IMR-90 (cell line): ENCODE data around the gene STARD13. TPM values are rescaled to one million over a fixed set of nuclear protein-coding genes. Genes with fewer than 3 reads are reported as not detected.

Experiments used
- ATAC-seq: fragments of 200-7000 bp; cut with Tn5 transposase; 2 replicates; pipeline ENCODE4 v1.9.1; 2020; ENCODE audit warnings: low read depth, mild to moderate bottlenecking, moderate library complexity
- BruUV-seq: library from RNA; stranded (reverse); fragments of 400-500 nt; replicated peaks from 2 replicates; lab custom pipeline; 2021; lab: Mats Ljungman, UMichigan
- CTCF ChIA-PET: fragments of 300-600 bp; formaldehyde crosslinking; extraction: SDS; loops from one replicate; lab custom pipeline; 2021; ENCODE audit warnings: antibody characterized with exemption; lab: Yijun Ruan, JAX
- POLR2A ChIA-PET: fragments of 300-600 bp; sonication (Branson Sonifier 250); formaldehyde crosslinking; loops from one replicate; lab custom pipeline; 2022; ENCODE audit warnings: antibody characterized with exemption; ENCODE audit not compliant: unreplicated experiment; lab: Charles Lee
- DNase-seq: peaks from one replicate; pipeline ENCODE4 v3.0.0; 2013
- H2AFZ ChIP-seq: replicated peaks from 2 replicates; pipeline ENCODE3; 2013; ENCODE audit warnings: low read length, mild to moderate bottlenecking; ENCODE audit not compliant: poor library complexity
- H2AK5ac ChIP-seq: 2 replicates; pipeline ENCODE4 v1.6.1; 2013; ENCODE audit warnings: low read depth, low read length, inconsistent platforms
- H2AK9ac ChIP-seq: replicated peaks from 2 replicates; pipeline ENCODE3; 2013; ENCODE audit warnings: mild to moderate bottlenecking, low read depth, low read length, moderate library complexity; ENCODE audit not compliant: poor library complexity
- H2BK120ac ChIP-seq: 2 replicates; pipeline ENCODE4 v1.6.1; 2013; ENCODE audit warnings: low read depth, low read length, inconsistent platforms
- H2BK15ac ChIP-seq: 3 replicates; pipeline ENCODE4 v1.6.1; 2013; ENCODE audit warnings: low read depth, low read length, inconsistent platforms
- H2BK20ac ChIP-seq: 2 replicates; pipeline ENCODE4 v1.6.1; 2013; ENCODE audit warnings: low read depth, mild to moderate bottlenecking, inconsistent platforms, low read length, moderate library complexity
- H2BK5ac ChIP-seq: 2 replicates; pipeline ENCODE4 v1.6.1; 2013; ENCODE audit warnings: mild to moderate bottlenecking, low read depth, low read length, inconsistent platforms; ENCODE audit not compliant: poor library complexity, severe bottlenecking
- H3K14ac ChIP-seq: replicated peaks from 2 replicates; pipeline ENCODE4 v1.6.1; 2013; ENCODE audit warnings: low read depth, low read length, inconsistent platforms
- H3K18ac ChIP-seq: 2 replicates; pipeline ENCODE4 v1.6.1; 2013; ENCODE audit warnings: low read depth, low read length, control low read depth
- H3K23ac ChIP-seq: 2 replicates; pipeline ENCODE4 v1.6.1; 2013; ENCODE audit warnings: low read depth, low read length, inconsistent platforms
- H3K27ac ChIP-seq: 2 replicates; pipeline ENCODE4 v1.5.1; 2013; ENCODE audit warnings: mild to moderate bottlenecking, control low read depth, low read length; ENCODE audit not compliant: insufficient read depth
- H3K27me3 ChIP-seq: 2 replicates; pipeline ENCODE4 v1.6.1; 2013; ENCODE audit warnings: low read length; ENCODE audit not compliant: control insufficient read depth, insufficient read depth
- H3K36me3 ChIP-seq: 2 replicates; pipeline ENCODE4 v1.6.1; 2013; ENCODE audit warnings: low read length, mixed read lengths; ENCODE audit not compliant: control insufficient read depth, insufficient read depth
- H3K4ac ChIP-seq: 2 replicates; pipeline ENCODE4 v1.6.1; 2013; ENCODE audit warnings: low read depth, low read length, inconsistent platforms
- H3K4me1 ChIP-seq: 2 replicates; pipeline ENCODE4 v1.6.1; 2013; ENCODE audit warnings: low read length, mixed read lengths; ENCODE audit not compliant: control insufficient read depth, insufficient read depth
- H3K4me2 ChIP-seq: 2 replicates; pipeline ENCODE4 v1.6.1; 2013; ENCODE audit warnings: low read depth, mild to moderate bottlenecking, control low read depth, low read length, moderate library complexity
- H3K4me3 ChIP-seq: 2 replicates; pipeline ENCODE4 v1.5.1; 2013; ENCODE audit warnings: low read depth, mild to moderate bottlenecking, control low read depth, low read length, moderate library complexity; ENCODE audit not compliant: insufficient read depth
- H3K56ac ChIP-seq: 2 replicates; pipeline ENCODE4 v1.6.1; 2013; ENCODE audit warnings: low read length, inconsistent platforms; ENCODE audit not compliant: insufficient read depth; ENCODE audit errors: extremely low read depth
- H3K79me1 ChIP-seq, 2 experiments: 2 replicates each; pipeline ENCODE4 v1.6.1; 2013; ENCODE audit warnings: low read length in 2 of 2, inconsistent platforms in 1 of 2, low read depth in 1 of 2
- H3K9ac ChIP-seq: 2 replicates; pipeline ENCODE4 v1.6.1; 2013; ENCODE audit warnings: low read depth, low read length, control low read depth
- H3K9me1 ChIP-seq: 2 replicates; pipeline ENCODE4 v1.6.1; 2013; ENCODE audit warnings: low read length, inconsistent platforms; ENCODE audit not compliant: insufficient read depth
- H3K9me3 ChIP-seq: 2 replicates; pipeline ENCODE4 v1.6.1; 2013; ENCODE audit warnings: low read length; ENCODE audit not compliant: control insufficient read depth, insufficient read depth
- H4K20me1 ChIP-seq: 2 replicates; pipeline ENCODE4 v1.6.1; 2013; ENCODE audit warnings: low read length, inconsistent platforms; ENCODE audit not compliant: insufficient read depth
- H4K5ac ChIP-seq: 2 replicates; pipeline ENCODE4 v1.6.1; 2013; ENCODE audit warnings: mild to moderate bottlenecking, low read depth, low read length, control low read depth
- H4K8ac ChIP-seq, 2 experiments: 2 replicates each; pipeline ENCODE4 v1.6.1; 2013; ENCODE audit warnings: low read depth in 2 of 2, low read length in 2 of 2, control low read depth in 1 of 2, inconsistent platforms in 1 of 2
- H4K91ac ChIP-seq: 2 replicates; pipeline ENCODE4 v1.6.1; 2013; ENCODE audit warnings: low read depth, low read length, inconsistent platforms; ENCODE audit not compliant: insufficient read depth
- BHLHE40 ChIP-seq: fragments of 150-350 bp; IDR thresholded peaks from 2 replicates; pipeline ENCODE4 v1.6.1; 2016; ENCODE audit warnings: mild to moderate bottlenecking, low read depth, low read length
- CEBPB ChIP-seq: IDR thresholded peaks from 2 replicates; pipeline ENCODE4 v1.6.1; 2012; ENCODE audit warnings: low read depth, low read length, improper control_type of control experiment
- CHD1 ChIP-seq: IDR thresholded peaks from 2 replicates; pipeline ENCODE4 v1.6.1; 2012; ENCODE audit warnings: low read depth, low read length, improper control_type of control experiment
- ELK1 ChIP-seq: fragments of 150-350 bp; IDR thresholded peaks from 2 replicates; pipeline ENCODE4 v1.6.1; 2016; ENCODE audit warnings: low read depth, mild to moderate bottlenecking, low read length, moderate library complexity, borderline replicate concordance
- FOS ChIP-seq: fragments of 150-350 bp; IDR thresholded peaks from 2 replicates; pipeline ENCODE4 v1.6.1; 2016; ENCODE audit warnings: low read depth, low read length
- MAFK ChIP-seq: IDR thresholded peaks from 2 replicates; pipeline ENCODE4 v1.6.1; 2012; ENCODE audit warnings: low read depth, low read length, improper control_type of control experiment
- MAZ ChIP-seq: IDR thresholded peaks from 2 replicates; pipeline ENCODE4 v1.6.1; 2012; ENCODE audit warnings: low read depth, mild to moderate bottlenecking, low read length, improper control_type of control experiment, moderate library complexity, borderline replicate concordance
- MXI1 ChIP-seq: IDR thresholded peaks from 2 replicates; pipeline ENCODE4 v1.6.1; 2012; ENCODE audit warnings: low read depth, mild to moderate bottlenecking, low read length, moderate library complexity, borderline replicate concordance
- NFE2L2 ChIP-seq: fragments of 150-350 bp; IDR thresholded peaks from 2 replicates; pipeline ENCODE4 v1.6.1; 2016; ENCODE audit warnings: low read depth, mild to moderate bottlenecking, low read length
- POLR2A ChIP-seq: IDR thresholded peaks from 2 replicates; pipeline ENCODE4 v1.6.1; 2012; ENCODE audit warnings: mild to moderate bottlenecking, low read depth, low read length
- RAD21 ChIP-seq: IDR thresholded peaks from 2 replicates; pipeline ENCODE4 v1.6.1; 2012; ENCODE audit warnings: low read length, improper control_type of control experiment
- RCOR1 ChIP-seq: IDR thresholded peaks from 2 replicates; pipeline ENCODE4 v1.6.1; 2012; ENCODE audit warnings: mild to moderate bottlenecking, low read length, improper control_type of control experiment; ENCODE audit not compliant: insufficient replicate concordance
- RFX5 ChIP-seq: IDR thresholded peaks from 2 replicates; pipeline ENCODE4 v1.8.0; 2012; ENCODE audit warnings: low read depth, mild to moderate bottlenecking, low read length, moderate library complexity
- SMC3 ChIP-seq: fragments of 150-350 bp; IDR thresholded peaks from 2 replicates; pipeline ENCODE4 v1.6.1; 2016; ENCODE audit warnings: low read depth, mild to moderate bottlenecking, antibody characterized with exemption, low read length, moderate library complexity
- USF2 ChIP-seq: fragments of 150-350 bp; IDR thresholded peaks from 2 replicates; pipeline ENCODE4 v1.6.1; 2017; ENCODE audit warnings: mild to moderate bottlenecking, antibody characterized with exemption, low read length, low read depth
- whole genome bisulfite sequencing, 2 experiments: methylation state at CpG; one replicate each; pipeline versions ENCODE4 v1.1.5 to v1.1.7; 2013; ENCODE audit warnings: missing lambda C conversion rate in 2 of 2; ENCODE audit not compliant: insufficient read length in 1 of 2; ENCODE audit errors: extremely low coverage in 2 of 2; 5-methylcytosine and 5-hydroxymethylcytosine counted together
- dilution Hi-C: fragments of 300-500 bp; cut with HindIII; formaldehyde crosslinking; loops from one replicate; pipeline ENCODE4 v1.14.3; 2018; ENCODE audit warnings: low sequenced_read_pairs; ENCODE audit not compliant: unreplicated experiment
- in situ Hi-C: fragments of 300-500 bp; cut with MboI; formaldehyde crosslinking; loops from 3 replicates; pipeline ENCODE4 v1.14.3; 2019; ENCODE audit warnings: low sequenced_read_pairs, inconsistent platforms, mixed read lengths
- intact Hi-C: fragments of 100-400 bp; cut with micrococcal nuclease; formaldehyde crosslinking; loops from 2 replicates; pipeline ENCODE4 v1.10.0; 2022
- polyA plus RNA-seq, 3 experiments: library from polyadenylated mRNA; depleted of rRNA; stranded (reverse); fragments of >200 nt; gene quantifications; 2 replicates each; pipeline ENCODE4 v1.2.3, GENCODE V29; 2012; ENCODE audit warnings: low replicate concordance in 1 of 3
- total RNA-seq: library from RNA; depleted of rRNA; stranded (reverse); fragments of >200 nt; gene quantifications from 2 replicates; pipeline ENCODE4 v1.2.3, GENCODE V29; 2012

STARD13 gene
- total and polyA plus RNA-seq, 2 of the 4 experiments (the other 2 are of a cell fraction) = 23.6 to 46.6 TPM

GRCh38 chr13:33279414-33280278 is 5.9 kb downstream of the STARD13 start:
- BruUV-seq = no TSS peak
- peaks cover 17% of the 10 kb centered on the region for H3K36me3 ChIP-seq

More at GRCh38 chr13:33279414-33280278, 5.9 kb downstream of the STARD13 start:
- peak overlapping the region; percentile 91 for H2BK15ac ChIP-seq
- H2AK9ac ChIP-seq = peak overlapping the region; percentile 51
- peak overlapping the region; percentile 96 for H2BK20ac ChIP-seq
- DNase-seq = peak; percentile 71
- peak overlapping the region; percentile 82 for H3K56ac ChIP-seq
- peak overlapping the region; percentile 98 for H2AK5ac ChIP-seq
- no peaks in the 10 kb centered on the region for H3K9me3 ChIP-seq
- peaks cover 16% of the 10 kb centered on the region for H3K4me1 ChIP-seq
- H4K20me1 ChIP-seq = peaks cover 11% of the 10 kb centered on the region; the same call in 1 of the 2 replicates
- WGBS, 2 experiments = no CpG with 5 or more reads among the region's 2 CpGs
- peak overlapping the region; percentile 94 for H3K14ac ChIP-seq
- dilution Hi-C loops = no loop called here
- H2AFZ ChIP-seq = no peak overlapping the region
- H3K27me3 ChIP-seq = no peaks in the 10 kb centered on the region
- peak overlapping the region; percentile 94 for H3K4ac ChIP-seq
- intact Hi-C loops = no loop called here
- in situ Hi-C loops = loop anchor here (25.0 kb wide), 1 partner anchor 433 kb away; no protein-coding TSS in a partner anchor
- H3K9me1 ChIP-seq = peaks cover 5% of the 10 kb centered on the region
- ATAC-seq = no peak
- peak overlapping the region; percentile 99 for H3K27ac ChIP-seq
- H3K4me3 ChIP-seq = no peak overlapping the region
- H4K91ac ChIP-seq = peak overlapping the region; percentile 85
- peak overlapping the region; percentile 83 for H3K4me2 ChIP-seq
- peak overlapping the region; percentile 90 for H2BK5ac ChIP-seq
- peak overlapping the region; percentile 96 for H2BK120ac ChIP-seq
- H3K18ac ChIP-seq = peak overlapping the region; percentile 99
- H4K5ac ChIP-seq = peak overlapping the region; percentile 99
- ChIA-PET POLR2A (no interaction called here), CTCF (no interaction called here)
- H3K79me1 ChIP-seq = peaks cover 8 to 55% of the 10 kb centered on the region in 2 experiments
- peak overlapping the region; percentile 71 to 98 for H4K8ac ChIP-seq
- H3K9ac ChIP-seq = peak overlapping the region; percentile 46; the same call in 1 of the 2 replicates
- TF ChIP-seq POLR2A (no peak), SMC3 (no peak), ELK1 (no peak), USF2 (no peak), CHD1 (no peak), RAD21 (no peak), CEBPB (peak; percentile 91), MAFK (no peak), MXI1 (no peak), RFX5 (no peak), MAZ (no peak), RCOR1 (no peak), NFE2L2 (no peak), FOS (no peak), BHLHE40 (0 out of 2 replicates have a peak, but pooled peaks have one; percentile 6)
- H3K23ac ChIP-seq = peak overlapping the region; percentile 96
